ENCODE measurements around the gene PRSS53.

- TF ChIP-seq CTCF (IDR thresholded peaks at IDR 0.05; ENCODE audit: insufficient read depth, low read length, poor library complexity, severe bottlenecking), result no peak
- TF ChIP-seq EZH2phosphoT487 (conservative IDR thresholded peaks at IDR 0.05; ENCODE audit: low read length), result no peak
Observed at GRCh38 chr16:31083556-31083955, 5.2 kb downstream of the PRSS53 start.
